ENCODE results near the gene DMRTA2. TPM values are rescaled to one million over a fixed set of nuclear protein-coding genes. Genes with fewer than 3 reads are reported as not detected.

The DMRTA2 gene
- total and polyA plus RNA-seq, 2 donors (not counting 3 experiments of a cell fraction or from before 2014, with no cell fraction given), result not detected

DNA sequence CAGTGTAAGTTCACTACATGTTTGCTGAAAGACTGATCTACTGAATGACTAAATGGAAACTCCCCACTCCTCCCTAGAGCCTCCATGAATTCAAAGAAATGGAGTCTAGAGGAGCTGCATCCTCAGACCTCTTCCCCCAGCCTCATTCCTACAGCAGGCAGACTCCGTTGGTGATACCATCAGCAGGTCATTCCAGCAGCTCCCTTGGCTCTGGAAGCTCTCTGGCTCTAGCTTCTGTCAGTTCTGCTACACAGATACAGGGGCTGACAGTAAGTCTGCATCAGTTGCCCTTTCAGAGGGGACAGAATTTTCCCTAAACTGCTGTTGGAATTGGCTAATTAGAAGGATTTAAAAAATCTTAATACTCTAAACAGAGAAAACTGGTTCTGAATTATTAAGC, 31.7 kb upstream of the DMRTA2 start:
- no peaks in the 10 kb centered on the region for H3K79me2 ChIP-seq (ENCODE audit: control insufficient read depth, insufficient read depth, low read length)
- H3K27ac ChIP-seq (ENCODE audit: insufficient read depth, low read depth, low read length), result no peak overlapping the region
- H2AFZ ChIP-seq (ENCODE audit: low read depth, low read length), result no peak overlapping the region
- BruUV-seq (replicated peaks), result no TSS peak
- H3K9ac ChIP-seq (replicated peaks; ENCODE audit: extremely low read depth, insufficient read depth, low read length), result no peak overlapping the region
- H3K4me2 ChIP-seq (ENCODE audit: insufficient read depth, low read length), result no peak overlapping the region
- CTCF ChIA-PET, result interaction anchor here (0.9 to 1.2 kb wide), 2 partner anchors 33 to 149 kb away, joined by 3 to 5 read pairs; no protein-coding TSS in a partner anchor
- H4K20me1 ChIP-seq (replicated peaks; ENCODE audit: control insufficient read depth, extremely low read depth, insufficient read depth, low read length), result no peaks in the 10 kb centered on the region
- H3K9me1 ChIP-seq (replicated peaks; ENCODE audit: control insufficient read depth, extremely low read depth, insufficient read depth, low read length), result no peaks in the 10 kb centered on the region
- intact Hi-C loops (cut with micrococcal nuclease) (no loop called here), dilution Hi-C loops (cut with MboI; ENCODE audit: extremely low pct_ligation_motif_present, low sequenced_read_pairs) (no loop called here)
- DNase-seq (ENCODE audit: low read depth, low spot score) (no peak), FAIRE-seq (no peak)
- no peak for TF ChIP-seq JUN (IDR thresholded peaks at IDR 0.05; ENCODE audit: borderline replicate concordance, insufficient read depth, insufficient read length, low read depth)
- H3K27me3 ChIP-seq (ENCODE audit: control insufficient read depth in 2 of 2, insufficient read depth in 2 of 2, low read length in 2 of 2), result no peaks in the 10 kb centered on the region
- H3K4me1 ChIP-seq (ENCODE audit: control insufficient read depth, extremely low read depth, insufficient read depth, low read length), result no peaks in the 10 kb centered on the region
- H3K9me3 ChIP-seq (replicated peaks; ENCODE audit: control insufficient read depth, insufficient read depth, low read length), result no peaks in the 10 kb centered on the region
- no peak overlapping the region for H3K4me3 ChIP-seq (replicated peaks in 1 of 3; ENCODE audit: insufficient read depth in 1 of 3, low read depth in 1 of 3, low read length in 3 of 3)
- H3K36me3 ChIP-seq (ENCODE audit: control insufficient read depth in 2 of 2, extremely low read depth in 1 of 2, insufficient read depth in 2 of 2, low read length in 2 of 2), result no peaks in the 10 kb centered on the region
- POLR2A ChIA-PET, result no interaction called here

DNA sequence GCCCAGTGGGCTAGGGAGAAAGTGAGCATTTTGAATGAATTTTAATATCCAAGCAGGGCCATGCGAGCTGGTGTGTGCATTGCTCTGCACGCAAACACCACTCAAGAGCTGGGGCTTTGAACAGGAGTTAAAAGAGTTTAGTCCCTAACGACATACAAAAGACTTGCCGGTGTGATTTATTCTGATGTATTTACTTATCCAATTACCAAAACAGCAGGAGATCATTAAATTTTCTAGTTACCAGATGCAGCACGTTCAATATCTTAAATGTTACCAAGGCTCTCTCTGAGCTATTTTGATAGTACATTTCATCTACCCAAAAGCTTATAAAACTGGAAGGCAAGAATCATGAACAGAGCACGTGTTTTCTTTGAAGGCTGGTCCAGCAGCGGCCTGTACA, 30.0 kb upstream of the DMRTA2 start:
- FAIRE-seq, result no peak
- Histone ChIP-seq H3K9me3 (replicated peaks; ENCODE audit: control insufficient read depth, insufficient read depth, low read length) (no peaks in the 10 kb centered on the region), H3K4me1 (ENCODE audit: control insufficient read depth, extremely low read depth, insufficient read depth, low read length) (no peaks in the 10 kb centered on the region), H2AFZ (ENCODE audit: low read depth, low read length) (no peak overlapping the region), H3K4me2 (ENCODE audit: insufficient read depth, low read length) (no peak overlapping the region), H3K27me3 (ENCODE audit: control insufficient read depth in 2 of 2, insufficient read depth in 2 of 2, low read length in 2 of 2) (no peaks in the 10 kb centered on the region), H3K9me1 (replicated peaks; ENCODE audit: control insufficient read depth, extremely low read depth, insufficient read depth, low read length) (no peaks in the 10 kb centered on the region), H3K79me2 (ENCODE audit: control insufficient read depth, insufficient read depth, low read length) (no peaks in the 10 kb centered on the region), H3K36me3 (ENCODE audit: control insufficient read depth in 2 of 2, extremely low read depth in 1 of 2, insufficient read depth in 2 of 2, low read length in 2 of 2) (no peaks in the 10 kb centered on the region), H3K4me3 (replicated peaks in 1 of 3; ENCODE audit: insufficient read depth in 1 of 3, low read depth in 1 of 3, low read length in 3 of 3) (no peak overlapping the region), H3K27ac (ENCODE audit: insufficient read depth, low read depth, low read length) (no peak overlapping the region), H3K9ac (replicated peaks; ENCODE audit: extremely low read depth, insufficient read depth, low read length) (no peak overlapping the region), H4K20me1 (replicated peaks; ENCODE audit: control insufficient read depth, extremely low read depth, insufficient read depth, low read length) (no peaks in the 10 kb centered on the region)
- TF ChIP-seq, protein P1, sequence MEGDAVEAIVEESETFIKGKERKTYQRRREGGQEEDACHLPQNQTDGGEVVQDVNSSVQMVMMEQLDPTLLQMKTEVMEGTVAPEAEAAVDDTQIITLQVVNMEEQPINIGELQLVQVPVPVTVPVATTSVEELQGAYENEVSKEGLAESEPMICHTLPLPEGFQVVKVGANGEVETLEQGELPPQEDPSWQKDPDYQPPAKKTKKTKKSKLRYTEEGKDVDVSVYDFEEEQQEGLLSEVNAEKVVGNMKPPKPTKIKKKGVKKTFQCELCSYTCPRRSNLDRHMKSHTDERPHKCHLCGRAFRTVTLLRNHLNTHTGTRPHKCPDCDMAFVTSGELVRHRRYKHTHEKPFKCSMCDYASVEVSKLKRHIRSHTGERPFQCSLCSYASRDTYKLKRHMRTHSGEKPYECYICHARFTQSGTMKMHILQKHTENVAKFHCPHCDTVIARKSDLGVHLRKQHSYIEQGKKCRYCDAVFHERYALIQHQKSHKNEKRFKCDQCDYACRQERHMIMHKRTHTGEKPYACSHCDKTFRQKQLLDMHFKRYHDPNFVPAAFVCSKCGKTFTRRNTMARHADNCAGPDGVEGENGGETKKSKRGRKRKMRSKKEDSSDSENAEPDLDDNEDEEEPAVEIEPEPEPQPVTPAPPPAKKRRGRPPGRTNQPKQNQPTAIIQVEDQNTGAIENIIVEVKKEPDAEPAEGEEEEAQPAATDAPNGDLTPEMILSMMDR (IDR thresholded peaks at IDR 0.05; ENCODE audit: extremely low read depth in 1 of 2, insufficient read depth in 1 of 2, low read depth in 1 of 2, low read length in 2 of 2), result no peak
- TF ChIP-seq POLR2A (IDR thresholded peaks at IDR 0.05; ENCODE audit: low read depth, low read length), result no peak
- no peak for TF ChIP-seq GATA2 (IDR thresholded peaks at IDR 0.05; ENCODE audit: insufficient read depth, insufficient read length, low read depth, low read length)
- TF ChIP-seq EZH2 (IDR thresholded peaks at IDR 0.05; ENCODE audit: borderline replicate concordance, low read depth, low read length, severe bottlenecking), result no peak
- no peak for TF ChIP-seq FOS (IDR thresholded peaks at IDR 0.05; ENCODE audit: borderline replicate concordance, insufficient read depth, low read length)
- TF ChIP-seq, protein P2, sequence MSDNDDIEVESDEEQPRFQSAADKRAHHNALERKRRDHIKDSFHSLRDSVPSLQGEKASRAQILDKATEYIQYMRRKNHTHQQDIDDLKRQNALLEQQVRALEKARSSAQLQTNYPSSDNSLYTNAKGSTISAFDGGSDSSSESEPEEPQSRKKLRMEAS (IDR thresholded peaks at IDR 0.05; ENCODE audit: insufficient read depth, insufficient read length), result no peak
- TF ChIP-seq JUN (IDR thresholded peaks at IDR 0.05; ENCODE audit: borderline replicate concordance, insufficient read depth, insufficient read length, low read depth), result no peak
- no peak for TF ChIP-seq POLR2AphosphoS5 (IDR thresholded peaks at IDR 0.05; ENCODE audit: insufficient read depth, low read depth, low read length)
- no peak for TF ChIP-seq MYC (IDR thresholded peaks at IDR 0.05; ENCODE audit: low read depth, low read length)
- ChIA-PET POLR2A (no interaction called here), CTCF (no interaction called here)
- dilution Hi-C loops (cut with MboI; ENCODE audit: extremely low pct_ligation_motif_present, low sequenced_read_pairs) (no loop called here), intact Hi-C loops (cut with micrococcal nuclease) (no loop called here)
- no TSS peak for BruUV-seq (replicated peaks)
- no peak for DNase-seq (ENCODE audit: low read depth, low spot score)

All from endothelial cell of umbilical vein (primary cell).